GM18951 (cell line): ENCODE measurements around the gene STEEP1.

ENCODE experiments used
- POLR2A ChIP-seq: IDR thresholded peaks from 4 replicates; pipeline ENCODE4 v1.6.1; 2011; ENCODE audit warnings: mild to moderate bottlenecking; ENCODE audit not compliant: insufficient read length, insufficient read depth; ENCODE audit errors: extremely low read depth
- in situ Hi-C: fragments of 300-500 bp; cut with MboI; formaldehyde crosslinking; loops from one replicate; pipeline ENCODE4 v1.12.0; 2022; ENCODE audit warnings: low sequenced_read_pairs, mixed read lengths, inconsistent platforms; ENCODE audit not compliant: unreplicated experiment

Gene STEEP1

GRCh38 chrX:119573840-119574393 is 8.7 kb upstream of the STEEP1 start:
- in situ Hi-C loops: no loop called here
- no peak for TF ChIP-seq POLR2A

GRCh38 chrX:119573222-119573621 is 8.0 kb upstream of the STEEP1 start:
- in situ Hi-C loops: no loop called here
- TF ChIP-seq POLR2A: no peak

- in situ Hi-C loops: no loop called here
- TF ChIP-seq POLR2A: no peak
Measured at GRCh38 chrX:119570351-119570835, 5.2 kb upstream of the STEEP1 start.

- in situ Hi-C loops: no loop called here
- no peak for TF ChIP-seq POLR2A
Measured at GRCh38 chrX:119552508-119552907, 12.7 kb downstream of the STEEP1 start.

- TF ChIP-seq POLR2A: no peak
- in situ Hi-C loops: no loop called here
Measured at GRCh38 chrX:119549327-119550016, 15.7 kb downstream of the STEEP1 start.

- in situ Hi-C loops: no loop called here
Measured at GRCh38 chrX:119541188-119541587, 24.0 kb downstream of the STEEP1 start.

GRCh38 chrX:119539872-119540271 is 25.3 kb downstream of the STEEP1 start:
- in situ Hi-C loops: no loop called here

More at GRCh38 chrX:119541188-119541587, 24.0 kb downstream of the STEEP1 start:
- no peak for TF ChIP-seq POLR2A

GRCh38 chrX:119537487-119537886 is 27.7 kb downstream of the STEEP1 start:
- in situ Hi-C loops: no loop called here

More at GRCh38 chrX:119539872-119540271, 25.3 kb downstream of the STEEP1 start:
- no peak for TF ChIP-seq POLR2A

GRCh38 chrX:119529345-119530276 is 35.6 kb downstream of the STEEP1 start:
- TF ChIP-seq POLR2A: no peak
- in situ Hi-C loops: no loop called here

More at GRCh38 chrX:119537487-119537886, 27.7 kb downstream of the STEEP1 start:
- TF ChIP-seq POLR2A: no peak

- no peak for TF ChIP-seq POLR2A
- in situ Hi-C loops: loop anchor here (25.0 kb wide), 1 partner anchor 214 kb away; no protein-coding TSS in a partner anchor
Measured at GRCh38 chrX:119523664-119524184, 41.5 kb downstream of the STEEP1 start.

- in situ Hi-C loops: loop anchor here (25.0 kb wide), 1 partner anchor 216 kb away; no protein-coding TSS in a partner anchor
- no peak for TF ChIP-seq POLR2A
Measured at GRCh38 chrX:119521246-119521645, 44.0 kb downstream of the STEEP1 start.

GRCh38 chrX:119518371-119518770 is 46.8 kb downstream of the STEEP1 start:
- in situ Hi-C loops: loop anchor here (25.0 kb wide), 1 partner anchor 219 kb away; no protein-coding TSS in a partner anchor
- no peak for TF ChIP-seq POLR2A
